GM21390 (cell line): ENCODE data around the gene ATXN1.

Experiments used
- ATAC-seq: cut with Tn5 transposase; IDR thresholded peaks from one replicate; pipeline ENCODE4 v1.9.1; 2021; ENCODE audit not compliant: unreplicated experiment

Gene ATXN1

DNA sequence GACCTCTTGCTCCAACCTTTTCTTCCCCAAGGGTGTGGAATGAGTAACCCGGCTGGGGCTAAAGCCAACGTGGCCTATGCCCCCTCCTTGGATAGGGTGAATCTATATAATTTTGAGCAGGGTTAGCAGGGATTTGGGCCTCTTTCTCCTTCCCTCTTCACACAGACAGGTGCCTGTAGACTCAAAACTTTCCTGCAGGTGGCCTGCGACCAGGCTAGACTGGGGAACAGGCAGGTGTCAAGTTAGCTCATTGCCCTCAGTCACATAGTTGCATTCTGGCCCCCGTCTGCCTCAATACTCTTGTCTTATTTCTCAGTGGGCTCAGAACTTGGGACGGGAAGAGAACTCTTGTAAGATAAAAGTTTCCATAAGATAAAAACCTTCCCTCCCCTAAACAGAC, 243.0 kb downstream of the ATXN1 start:
- ATAC-seq: no peak

GRCh38 chr6:16514249-16514648, 247.0 kb downstream of the ATXN1 start:
- ATAC-seq: no peak

GRCh38 chr6:16512544-16513290, 248.5 kb downstream of the ATXN1 start:
- peak; percentile 17 for ATAC-seq

- peak; percentile 69 for ATAC-seq
Measured at GRCh38 chr6:16511723-16512489, 249.4 kb downstream of the ATXN1 start.

GRCh38 chr6:16511040-16511660, 250.1 kb downstream of the ATXN1 start:
- ATAC-seq: no peak

- no peak for ATAC-seq
Measured at GRCh38 chr6:16510245-16510644, 251.0 kb downstream of the ATXN1 start.

GRCh38 chr6:16508959-16509358, 252.3 kb downstream of the ATXN1 start:
- no peak for ATAC-seq

DNA sequence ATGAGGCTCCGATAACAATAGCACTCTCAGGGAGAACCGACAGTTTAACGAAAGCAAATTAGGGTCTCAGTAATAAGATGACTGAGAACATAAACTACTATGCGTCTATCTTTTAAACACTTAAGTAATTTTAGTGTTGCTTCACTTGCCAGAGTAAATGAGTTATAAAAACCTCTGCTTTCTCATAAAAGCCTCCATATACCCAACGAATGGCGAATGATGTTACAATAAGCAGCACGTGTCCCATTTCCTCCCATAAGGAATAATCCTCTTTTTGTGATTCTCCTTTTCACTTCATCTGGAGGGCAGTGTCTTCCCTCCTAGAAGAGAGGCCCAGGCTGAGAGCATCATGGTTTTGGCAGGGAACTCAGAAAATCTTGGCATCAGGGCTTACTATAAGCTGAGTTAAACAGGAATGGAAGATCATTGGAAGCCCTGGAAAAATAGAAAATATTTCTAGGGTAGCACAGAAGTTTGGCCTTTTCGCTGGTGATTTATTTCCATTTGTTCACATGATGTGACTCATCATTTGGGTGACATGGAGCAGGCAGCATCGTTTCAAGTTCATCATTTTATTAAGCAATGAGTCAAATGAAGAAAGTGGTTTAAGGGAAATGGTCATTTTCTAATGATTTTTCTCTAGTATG, 255.4 kb downstream of the ATXN1 start:
- no peak for ATAC-seq

DNA sequence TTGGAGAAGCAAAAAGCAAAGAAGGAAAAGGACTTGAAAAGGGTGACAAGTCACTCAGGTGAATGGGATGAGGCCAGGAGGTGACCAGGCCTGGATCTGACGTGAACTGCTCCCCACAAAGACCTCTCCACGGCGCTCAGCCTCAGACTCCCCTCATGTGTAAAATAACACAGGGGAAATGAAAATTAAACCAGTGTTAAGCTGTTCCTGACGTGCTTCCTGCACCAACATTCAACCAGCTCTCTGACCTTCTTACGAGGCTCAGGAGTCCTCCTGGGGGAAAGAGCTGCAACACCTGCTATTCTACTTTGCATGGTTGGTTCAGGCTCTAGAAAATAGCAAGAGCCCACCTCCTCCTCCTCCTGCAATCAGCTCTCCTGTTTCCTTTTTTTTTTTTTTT, 256.7 kb downstream of the ATXN1 start:
- no peak for ATAC-seq

- peak; percentile 80 for ATAC-seq
Measured at GRCh38 chr6:16503970-16504415, 257.3 kb downstream of the ATXN1 start.

DNA sequence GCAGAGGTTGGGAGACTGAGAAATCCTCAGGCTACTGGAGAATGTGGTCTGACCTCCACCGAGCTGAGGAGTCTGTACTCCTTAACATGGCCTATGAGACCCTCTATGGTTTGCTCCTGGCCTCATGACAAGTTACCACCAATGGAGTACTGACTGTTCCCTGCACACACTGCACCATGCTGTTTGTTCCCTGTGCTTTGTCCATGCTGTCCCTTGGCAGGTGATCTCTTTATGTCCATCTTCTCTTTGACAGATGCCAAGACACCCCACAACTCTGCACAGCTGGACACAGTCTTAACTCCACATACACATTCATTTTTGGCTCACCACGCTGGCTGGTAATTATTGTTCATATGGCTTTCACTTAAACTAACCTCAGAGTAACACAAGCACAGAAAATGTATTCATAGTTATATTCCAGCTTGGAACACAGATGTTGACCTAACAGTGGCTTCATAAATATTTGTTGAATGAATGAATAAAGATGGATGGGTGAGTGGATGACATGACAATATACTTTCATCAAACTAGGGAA, 258.0 kb downstream of the ATXN1 start:
- no peak for ATAC-seq

- ATAC-seq: no peak
Measured at GRCh38 chr6:16498957-16499356, 262.3 kb downstream of the ATXN1 start.

DNA sequence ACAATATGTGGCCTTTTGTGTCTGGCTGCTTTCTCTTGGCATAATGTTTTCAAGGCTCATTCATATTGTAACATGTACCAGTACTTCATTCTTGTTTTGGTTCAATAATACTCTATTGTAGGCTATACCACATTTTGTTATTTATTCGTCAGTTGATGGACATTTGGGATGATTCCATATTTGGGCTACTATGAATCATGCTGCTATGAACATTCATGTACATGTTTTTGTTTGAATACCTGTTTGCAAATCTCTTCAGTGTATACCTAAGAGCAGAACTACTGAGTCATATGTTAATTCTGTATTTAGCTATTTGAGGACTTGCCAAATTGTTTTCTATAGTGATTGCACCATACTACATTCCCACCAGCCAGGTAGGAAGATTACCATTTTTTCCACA, 263.0 kb downstream of the ATXN1 start:
- ATAC-seq: no peak

GRCh38 chr6:16496991-16497801, 264.1 kb downstream of the ATXN1 start:
- ATAC-seq: no peak

DNA sequence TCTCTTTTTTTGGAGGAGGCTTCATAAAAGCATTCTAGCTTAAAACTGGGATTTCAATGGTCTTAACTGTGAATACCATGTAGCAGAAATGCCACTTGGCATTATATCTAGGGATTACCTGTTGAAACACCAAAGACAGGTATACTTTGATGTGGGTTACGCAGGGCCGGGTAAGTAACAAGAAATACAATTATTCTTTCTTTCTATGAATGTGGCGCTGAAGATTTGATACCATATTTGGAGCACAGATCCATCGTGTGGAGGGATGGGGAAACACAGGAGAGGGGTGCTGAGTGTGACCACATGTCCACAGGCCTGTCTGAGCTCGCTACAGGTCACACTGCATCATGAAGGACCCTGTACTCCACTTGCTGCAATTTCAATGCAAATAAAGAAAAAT, 265.1 kb downstream of the ATXN1 start:
- no peak for ATAC-seq

- ATAC-seq: peak; percentile 91
Measured at GRCh38 chr6:16494793-16495192, 266.5 kb downstream of the ATXN1 start.

GRCh38 chr6:16493802-16494201, 267.5 kb downstream of the ATXN1 start:
- no peak for ATAC-seq

GRCh38 chr6:16493112-16493511, 268.1 kb downstream of the ATXN1 start:
- ATAC-seq: peak; percentile 43

GRCh38 chr6:16491666-16492313, 269.5 kb downstream of the ATXN1 start:
- ATAC-seq: no peak

- no peak for ATAC-seq
Measured at GRCh38 chr6:16490616-16491015, 270.6 kb downstream of the ATXN1 start.
